ENCODE results near the gene KIF1A.

Gene KIF1A

GRCh38 chr2:240861547-240861946 is 41.5 kb upstream of the KIF1A start:
- Histone ChIP-seq H3K4me3 (no peak overlapping the region), H3K27ac (no peak overlapping the region)
- no peak for TF ChIP-seq CTCF (IDR thresholded peaks at IDR 0.05)
- DNase-seq (ENCODE audit: low spot score), result no peak

GRCh38 chr2:240858871-240859270 is 38.9 kb upstream of the KIF1A start:
- Histone ChIP-seq H3K4me3 (no peak overlapping the region), H3K27ac (no peak overlapping the region)
- no peak for TF ChIP-seq CTCF (IDR thresholded peaks at IDR 0.05)
- no peak for DNase-seq (ENCODE audit: low spot score)

GRCh38 chr2:240858321-240858720 is 38.3 kb upstream of the KIF1A start:
- TF ChIP-seq CTCF (IDR thresholded peaks at IDR 0.05), result no peak
- DNase-seq (ENCODE audit: low spot score), result no peak
- no peak overlapping the region for H3K27ac ChIP-seq
- H3K4me3 ChIP-seq, result no peak overlapping the region

GRCh38 chr2:240857039-240858008 is 37.3 kb upstream of the KIF1A start:
- no peak for TF ChIP-seq CTCF (IDR thresholded peaks at IDR 0.05)
- H3K27ac ChIP-seq, result no peak overlapping the region
- DNase-seq (ENCODE audit: low spot score), result no peak
- no peak overlapping the region for H3K4me3 ChIP-seq

GRCh38 chr2:240856151-240856980 is 36.3 kb upstream of the KIF1A start:
- H3K27ac ChIP-seq, result no peak overlapping the region
- no peak for TF ChIP-seq CTCF (IDR thresholded peaks at IDR 0.05)
- DNase-seq (ENCODE audit: low spot score), result peak; percentile 67
- H3K4me3 ChIP-seq, result no peak overlapping the region

DNA sequence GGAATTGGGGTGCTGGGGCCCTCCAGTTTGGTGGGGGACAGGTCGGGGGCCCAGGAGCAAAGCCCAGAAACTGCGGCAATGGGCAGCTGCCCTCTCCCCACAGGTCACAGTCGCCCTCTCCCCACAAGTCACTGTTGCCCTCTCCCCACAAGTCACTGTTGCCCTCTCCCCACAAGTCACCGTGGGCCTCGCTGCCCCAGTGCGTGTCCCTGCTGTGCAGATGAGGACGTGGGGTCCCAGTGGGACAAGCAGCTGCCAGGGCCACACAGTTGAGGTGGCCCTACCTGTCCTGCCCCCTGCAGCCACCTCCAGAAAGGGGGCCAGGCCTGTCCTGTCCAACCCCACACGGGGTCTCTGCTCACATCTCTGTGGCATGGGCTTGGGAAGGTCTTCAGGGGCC is 35.7 kb upstream of the KIF1A start:
- DNase-seq (ENCODE audit: low spot score), result no peak
- no peak for TF ChIP-seq CTCF (IDR thresholded peaks at IDR 0.05)
- Histone ChIP-seq H3K4me3 (no peak overlapping the region), H3K27ac (no peak overlapping the region)

Measured in coronary artery (tissue), 2 donors.